Sigmoid colon (tissue), 7 donors: Measurements from ENCODE around the gene CEP85L. TPM values are rescaled to one million over a fixed set of nuclear protein-coding genes. Genes with fewer than 3 reads are reported as not detected.
A peak's percentile ranks its signal among the peaks of the same experiment; 100 is the strongest.

Source experiments
- DNase-seq: peaks from one replicate; pipeline ENCODE4 v3.0.0-alpha.2; 2019
- H3K27ac ChIP-seq, 4 donors: fragments of 200-600 bp; sonication (generic); one replicate each; pipeline ENCODE4 v1.5.1; 2016 to 2019; ENCODE audit warnings: mild to moderate bottlenecking in 1 of 4
- H3K27me3 ChIP-seq, 3 donors: fragments of 200-600 bp; sonication (generic); one replicate each; pipeline ENCODE4 v1.5.1; 2019; ENCODE audit warnings: mild to moderate bottlenecking in 1 of 3
- H3K36me3 ChIP-seq, 4 donors: fragments of 200-600 bp; sonication (generic); one replicate each; pipeline ENCODE4 v1.5.1; 2016 to 2019
- H3K4me1 ChIP-seq, 4 donors: fragments of 200-600 bp; sonication (generic); one replicate each; pipeline ENCODE4 v1.5.1; 2017 to 2019
- H3K4me3 ChIP-seq, 4 donors: fragments of 200-600 bp; sonication (generic); one replicate each; pipeline ENCODE4 v1.5.1; 2017 to 2019; ENCODE audit warnings: mild to moderate bottlenecking in 2 of 4, moderate library complexity in 1 of 4
- H3K9me3 ChIP-seq, 4 donors: fragments of 200-600 bp in 3 of 4; sonication (generic) in 3 of 4; one replicate each; pipeline versions ENCODE4 v1.5.1 to v1.6.1; 2013 to 2019
- CTCF ChIP-seq, 4 experiments: fragments of 450-650 bp in 3 of 4; fragments of 200-600 bp in 1 of 4; IDR thresholded peaks; one replicate each; pipeline ENCODE4 v1.5.1; 2016 to 2019; ENCODE audit warnings: antibody characterized with exemption in 4 of 4, mild to moderate bottlenecking in 3 of 4, moderate library complexity in 2 of 4
- EP300 ChIP-seq, 4 donors: sonication (generic); formaldehyde crosslinking; IDR thresholded peaks; one replicate each; pipeline ENCODE4 v1.6.1; 2017; ENCODE audit warnings: antibody characterized with exemption in 4 of 4
- POLR2A ChIP-seq, 2 donors: fragments of 450-650 bp; IDR thresholded peaks; one replicate each; pipeline ENCODE4 v1.6.1; 2016; ENCODE audit warnings: antibody characterized with exemption in 2 of 2, mild to moderate bottlenecking in 2 of 2, moderate library complexity in 2 of 2
- POLR2AphosphoS5 ChIP-seq, 4 donors: sonication (generic); formaldehyde crosslinking; IDR thresholded peaks; one replicate each; pipeline ENCODE4 v1.6.1; 2017; ENCODE audit warnings: antibody characterized with exemption in 4 of 4
- WGBS, 2 donors: extraction: QIAGEN DNeasy Blood & Tissue Kit; methylation state at CpG; one replicate each; pipeline ENCODE4 v1.1.7; 2013; 5-methylcytosine and 5-hydroxymethylcytosine counted together
- intact Hi-C: fragments of 100-400 bp; cut with DNase I; formaldehyde crosslinking; loops from one replicate; pipeline ENCODE4 v1.15.1; 2023
- polyA plus RNA-seq, 3 donors: library from polyadenylated mRNA; stranded (reverse); fragments of 200-250 nt; gene quantifications; one replicate each; pipeline ENCODE4 v1.2.3, GENCODE V29; 2013
- total RNA-seq, 4 donors: library from RNA; depleted of rRNA; stranded (reverse); fragments of >200 nt; gene quantifications; one replicate each; pipeline ENCODE4 v1.1.0, GENCODE V29; 2016
- donor health status: healthy with polysubstance abuse.
- donor health status: Bipolar disorder and iron deficiency.
- donor health status: healthy.

CEP85L gene
- total and polyA plus RNA-seq, 7 donors = 0.23 to 17.4 (median 12.8) TPM

GRCh38 chr6:118505656-118506055 lies 145.7 kb downstream of the CEP85L start:
- Histone ChIP-seq H3K27ac (no peak overlapping the region), H3K4me3 (no peak overlapping the region), H3K27me3 (no peaks in the 10 kb centered on the region), H3K9me3 (peaks cover 0 to 2% (median 0%) of the 10 kb centered on the region in 4 donors), H3K36me3 (no peaks in the 10 kb centered on the region), H3K4me1 (peaks cover 0 to 17% (median 9%) of the 10 kb centered on the region in 4 donors)
- TF ChIP-seq CTCF (IDR thresholded peaks at IDR 0.05) (no peak), POLR2AphosphoS5 (IDR thresholded peaks at IDR 0.05) (no peak), EP300 (IDR thresholded peaks at IDR 0.05) (no peak), POLR2A (IDR thresholded peaks at IDR 0.05) (no peak)
- WGBS, 2 donors = 91% methylated on average over 2 of the region's 2 CpGs
- intact Hi-C loops = loop anchor here (5.0 kb wide), 2 partner anchors 47 to 77 kb away; no protein-coding TSS in a partner anchor
- DNase-seq = no peak

- intact Hi-C loops = loop anchor here (5.0 kb wide), 2 partner anchors 48 to 78 kb away; no protein-coding TSS in a partner anchor
- no peak overlapping the region for H3K4me3 ChIP-seq
- H3K9me3 ChIP-seq = peaks cover 0 to 2% (median 0%) of the 10 kb centered on the region in 4 donors
- no peak overlapping the region for H3K27ac ChIP-seq
- 94 to 96% methylated on average over 2 of the region's 2 CpGs for WGBS, 2 donors
- H3K27me3 ChIP-seq = no peaks in the 10 kb centered on the region
- no peak for DNase-seq
- TF ChIP-seq POLR2AphosphoS5 (IDR thresholded peaks at IDR 0.05) (no peak), CTCF (IDR thresholded peaks at IDR 0.05) (no peak), POLR2A (IDR thresholded peaks at IDR 0.05) (no peak), EP300 (IDR thresholded peaks at IDR 0.05) (no peak)
- no peaks in the 10 kb centered on the region for H3K36me3 ChIP-seq
- H3K4me1 ChIP-seq = peaks cover 0 to 18% (median 9%) of the 10 kb centered on the region in 4 donors
Observed at GRCh38 chr6:118504611-118505010, 146.8 kb downstream of the CEP85L start.

GRCh38 chr6:118502169-118502568 lies 149.2 kb downstream of the CEP85L start:
- Histone ChIP-seq H3K36me3 (no peaks in the 10 kb centered on the region), H3K27ac (peak overlapping the region in 1 of 4 donors; percentile 35), H3K9me3 (peaks cover 0 to 2% (median 0%) of the 10 kb centered on the region in 4 donors), H3K27me3 (no peaks in the 10 kb centered on the region), H3K4me3 (no peak overlapping the region), H3K4me1 (peaks cover 0 to 18% (median 9%) of the 10 kb centered on the region in 4 donors)
- intact Hi-C loops = no loop called here
- TF ChIP-seq EP300 (IDR thresholded peaks at IDR 0.05) (no peak), POLR2A (IDR thresholded peaks at IDR 0.05) (no peak), POLR2AphosphoS5 (IDR thresholded peaks at IDR 0.05) (no peak), CTCF (IDR thresholded peaks at IDR 0.05) (no peak)
- no peak for DNase-seq
- WGBS, 2 donors = 72 to 95% methylated on average over 2 of the region's 2 CpGs

- TF ChIP-seq EP300 (IDR thresholded peaks at IDR 0.05) = no peak
- peak in 3 of 4 donors; percentile 55 to 75 (median 72) for TF ChIP-seq POLR2AphosphoS5 (IDR thresholded peaks at IDR 0.05)
- Histone ChIP-seq H3K4me1 (peaks cover 0 to 18% (median 9%) of the 10 kb centered on the region in 4 donors), H3K27me3 (no peaks in the 10 kb centered on the region), H3K27ac (peak overlapping the region in 3 of 4 donors; percentile 13 to 46 (median 35)), H3K36me3 (no peaks in the 10 kb centered on the region), H3K9me3 (peaks cover 0 to 2% (median 0%) of the 10 kb centered on the region in 4 donors), H3K4me3 (no peak overlapping the region)
- 86 to 89% methylated on average over 1 of the region's 1 CpG for WGBS, 2 donors
- no peak for DNase-seq
- intact Hi-C loops = no loop called here
Observed at GRCh38 chr6:118501765-118502164, 149.6 kb downstream of the CEP85L start.

- H3K9me3 ChIP-seq = peaks cover 0 to 2% (median 0%) of the 10 kb centered on the region in 4 donors
- intact Hi-C loops = no loop called here
- WGBS, 2 donors = 84 to 89% methylated on average over 5 of the region's 5 CpGs
- H3K4me1 ChIP-seq = peaks cover 0 to 18% (median 9%) of the 10 kb centered on the region in 4 donors
- no peaks in the 10 kb centered on the region for H3K27me3 ChIP-seq
- TF ChIP-seq POLR2A (IDR thresholded peaks at IDR 0.05) (no peak), POLR2AphosphoS5 (IDR thresholded peaks at IDR 0.05) (no peak), CTCF (IDR thresholded peaks at IDR 0.05) (no peak), EP300 (IDR thresholded peaks at IDR 0.05) (no peak)
- H3K27ac ChIP-seq = peak overlapping the region in 3 of 4 donors; percentile 13 to 46 (median 35)
- peak; percentile 60 for DNase-seq
- no peak overlapping the region for H3K4me3 ChIP-seq
- H3K36me3 ChIP-seq = no peaks in the 10 kb centered on the region
Observed at GRCh38 chr6:118501099-118501498, 150.3 kb downstream of the CEP85L start.
